GM21737 (cell line): ENCODE measurements around the gene KIAA0586.
"Not testable (repeated sequence)": the region's sequence is repeated elsewhere in the genome, so short reads cannot be mapped to it uniquely, and the experiment has no call there.

Source experiments
- ATAC-seq: cut with Tn5 transposase; IDR thresholded peaks from one replicate; pipeline ENCODE4 v1.9.1; 2021; ENCODE audit warnings: mild to moderate bottlenecking, moderate library complexity; ENCODE audit not compliant: unreplicated experiment

The KIAA0586 gene

DNA sequence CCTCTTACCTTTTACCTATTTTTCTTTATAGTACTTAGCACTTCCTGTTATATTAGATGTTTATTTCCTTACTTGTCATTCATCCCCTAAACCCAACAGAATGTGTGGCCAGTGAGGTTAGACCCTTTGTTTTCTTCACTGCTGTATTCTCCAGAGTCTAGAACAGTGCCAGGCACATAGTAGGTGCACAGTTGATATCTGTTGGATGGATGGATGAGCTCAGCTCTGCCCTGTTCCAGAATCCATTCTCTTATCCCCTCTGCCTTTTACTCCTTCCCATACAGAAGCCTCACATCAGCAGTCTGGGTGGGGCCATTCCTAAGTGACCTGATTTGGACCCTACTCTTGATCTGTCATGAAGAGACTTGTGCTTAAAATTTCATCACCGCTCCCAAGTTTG, 115.7 kb downstream of the KIAA0586 start:
- no peak for ATAC-seq

DNA sequence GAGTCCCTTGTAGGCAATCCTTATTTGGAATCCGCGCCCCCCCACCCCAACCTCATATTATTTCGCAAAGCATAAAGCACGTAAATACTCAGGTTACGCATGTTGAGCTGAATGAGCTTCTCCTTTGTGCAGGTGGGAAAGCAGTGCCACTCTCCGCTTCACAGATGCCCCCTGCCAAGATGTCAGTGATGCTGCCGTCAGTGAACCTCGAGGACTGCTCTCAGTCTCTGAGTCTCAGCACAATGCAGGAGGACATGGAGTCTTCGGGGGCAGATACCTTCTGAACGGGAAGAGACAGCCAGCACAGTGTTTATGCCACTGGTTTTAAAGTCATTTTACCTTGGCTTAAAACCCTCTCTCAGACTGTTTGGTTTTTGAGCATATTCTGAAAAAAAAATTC, 120.1 kb downstream of the KIAA0586 start:
- ATAC-seq = no peak

- no peak for ATAC-seq
Observed at GRCh38 chr14:58549105-58549757, 121.7 kb downstream of the KIAA0586 start.

GRCh38 chr14:58553959-58554358, 126.4 kb downstream of the KIAA0586 start:
- no peak for ATAC-seq

- no peak for ATAC-seq
Observed at GRCh38 chr14:58555647-58556046, 128.1 kb downstream of the KIAA0586 start.

GRCh38 chr14:58557242-58557641, 129.7 kb downstream of the KIAA0586 start:
- ATAC-seq = no peak

GRCh38 chr14:58560208-58560607, 132.7 kb downstream of the KIAA0586 start:
- ATAC-seq = no peak

GRCh38 chr14:58562141-58562540, 134.6 kb downstream of the KIAA0586 start:
- no peak for ATAC-seq

DNA sequence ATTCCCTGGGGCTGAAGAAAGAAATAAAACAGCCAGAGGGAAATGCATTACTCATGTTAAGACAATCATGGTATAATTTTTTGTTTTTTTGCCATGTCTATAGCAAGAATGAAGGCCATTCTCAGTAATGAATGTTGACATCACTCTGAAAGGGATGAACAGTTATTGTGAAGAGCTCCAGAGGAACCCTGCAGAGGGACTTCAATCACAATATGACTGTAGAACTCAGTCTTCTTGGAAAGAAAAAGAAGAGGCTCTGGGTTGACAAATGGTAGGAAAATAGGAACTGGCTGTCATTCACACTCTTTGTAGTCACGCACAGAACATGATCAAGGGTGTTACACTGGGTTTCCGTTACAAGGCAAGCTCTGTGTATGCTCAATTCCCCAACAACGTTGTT, 136.5 kb downstream of the KIAA0586 start:
- no peak for ATAC-seq

GRCh38 chr14:58565832-58566231, 138.3 kb downstream of the KIAA0586 start:
- ATAC-seq = no peak

DNA sequence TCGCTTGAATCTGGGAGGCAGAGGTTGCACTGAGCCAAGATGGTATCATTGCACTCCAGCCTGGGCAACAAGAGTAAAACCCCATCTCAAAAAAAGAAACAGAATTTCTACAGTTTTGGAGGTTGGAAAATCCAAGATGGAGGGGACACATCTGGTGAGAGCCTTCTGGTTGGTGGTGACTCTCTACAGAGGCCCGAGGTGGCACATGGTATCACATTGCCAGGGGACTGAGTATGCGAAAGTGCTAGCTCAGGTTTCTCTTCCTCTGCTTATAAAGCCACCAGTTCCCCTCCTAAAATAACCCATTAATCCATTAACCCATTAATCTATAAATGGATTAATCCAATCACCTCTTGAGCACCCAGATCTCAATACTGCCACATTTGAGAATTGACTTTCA, 139.5 kb downstream of the KIAA0586 start:
- no peak for ATAC-seq

- no peak for ATAC-seq
Observed at GRCh38 chr14:58568322-58568721, 140.8 kb downstream of the KIAA0586 start.

- ATAC-seq = no peak
Observed at GRCh38 chr14:58571256-58571655, 143.7 kb downstream of the KIAA0586 start.

- ATAC-seq = no peak
Observed at GRCh38 chr14:58571769-58572472, 144.4 kb downstream of the KIAA0586 start.

GRCh38 chr14:58572473-58572853, 144.9 kb downstream of the KIAA0586 start:
- ATAC-seq = no peak

GRCh38 chr14:58572863-58573262, 145.3 kb downstream of the KIAA0586 start:
- no peak for ATAC-seq

- no peak for ATAC-seq
Observed at GRCh38 chr14:58574623-58575022, 147.1 kb downstream of the KIAA0586 start.

DNA sequence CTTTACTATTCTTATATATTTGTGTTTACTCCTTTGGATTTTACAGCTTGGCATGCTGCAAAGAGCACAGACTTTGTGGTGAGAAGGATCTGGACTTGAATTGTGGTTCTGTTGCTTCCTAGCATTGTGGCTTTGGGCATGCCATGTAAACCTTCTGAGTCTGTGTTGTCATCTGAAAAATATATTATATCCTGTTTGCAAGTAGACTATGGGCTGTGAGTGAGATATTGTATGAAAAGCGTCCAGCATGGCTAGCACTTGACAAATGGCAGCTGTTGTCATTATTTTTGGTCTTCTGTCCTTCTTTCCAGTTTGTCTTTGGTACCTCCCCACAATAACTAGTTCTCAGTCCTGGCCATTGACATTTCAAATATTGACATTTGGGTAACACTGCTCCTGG, 148.4 kb downstream of the KIAA0586 start:
- no peak for ATAC-seq

- not testable (repeated sequence) for ATAC-seq
Observed at GRCh38 chr14:58580035-58580434, 152.5 kb downstream of the KIAA0586 start.

DNA sequence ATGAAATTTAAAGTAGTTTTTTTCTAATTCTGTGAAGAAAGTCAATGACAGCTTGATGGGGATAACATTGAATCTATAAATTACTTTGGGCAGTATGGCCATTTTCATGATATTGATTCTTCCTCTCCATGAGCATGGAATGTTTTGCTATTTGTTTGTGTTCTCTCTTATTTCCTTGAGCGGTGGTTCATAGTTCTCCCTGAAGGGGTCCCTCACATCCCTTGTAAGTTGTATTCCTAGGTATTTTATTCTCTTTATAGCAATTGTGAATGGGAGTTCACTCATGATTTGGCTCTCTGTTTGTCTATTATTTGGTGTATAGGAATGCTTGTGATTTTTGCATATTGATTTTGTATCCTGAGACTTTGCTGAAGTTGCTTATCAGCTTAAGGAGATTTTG, 153.9 kb downstream of the KIAA0586 start:
- not testable (repeated sequence) for ATAC-seq

- no peak for ATAC-seq
Observed at GRCh38 chr14:58584383-58584782, 156.9 kb downstream of the KIAA0586 start.

DNA sequence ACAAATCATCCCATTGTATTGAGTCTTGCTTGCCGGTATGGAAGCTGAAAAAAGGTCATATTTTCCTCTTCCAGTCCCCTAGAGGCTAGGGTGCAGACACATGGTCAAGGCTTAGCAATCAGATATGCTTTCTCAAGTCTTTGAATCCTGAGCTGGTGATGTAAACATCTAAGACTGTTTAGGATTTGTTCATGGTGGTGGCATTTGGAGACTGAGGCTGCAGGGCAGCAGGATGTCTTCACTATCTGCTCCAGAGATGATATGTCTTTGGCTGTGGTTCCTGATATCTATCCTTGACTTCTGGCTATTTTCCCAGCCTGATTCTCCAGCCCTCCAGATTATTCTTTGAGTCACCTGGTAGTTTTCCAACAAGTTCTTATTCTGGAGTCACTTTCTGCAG, 159.8 kb downstream of the KIAA0586 start:
- no peak for ATAC-seq

GRCh38 chr14:58588321-58588720, 160.8 kb downstream of the KIAA0586 start:
- not testable (repeated sequence) for ATAC-seq
